ENCODE data around the gene MRPS22.

DNA sequence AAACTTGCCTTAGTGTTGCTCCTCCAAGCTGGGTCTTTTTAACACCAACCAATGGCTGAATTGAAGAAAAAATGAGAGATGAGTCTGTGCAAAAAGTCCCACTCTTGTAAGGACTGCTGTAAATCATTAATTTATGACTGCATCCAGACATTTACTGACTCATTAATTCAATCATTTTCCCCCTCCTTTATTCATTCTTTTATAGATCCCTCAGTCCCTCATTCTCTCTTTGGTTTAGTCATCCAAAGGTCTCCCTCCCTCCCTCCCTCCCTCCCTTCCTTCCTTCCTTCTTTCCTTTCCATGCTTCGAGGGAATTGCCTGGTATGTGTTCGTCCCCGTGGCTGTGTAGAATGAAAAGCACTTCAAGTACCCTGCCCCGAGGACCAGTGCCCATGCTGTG lies 35.3 kb upstream of the MRPS22 start:
- TF ChIP-seq, protein P1, sequence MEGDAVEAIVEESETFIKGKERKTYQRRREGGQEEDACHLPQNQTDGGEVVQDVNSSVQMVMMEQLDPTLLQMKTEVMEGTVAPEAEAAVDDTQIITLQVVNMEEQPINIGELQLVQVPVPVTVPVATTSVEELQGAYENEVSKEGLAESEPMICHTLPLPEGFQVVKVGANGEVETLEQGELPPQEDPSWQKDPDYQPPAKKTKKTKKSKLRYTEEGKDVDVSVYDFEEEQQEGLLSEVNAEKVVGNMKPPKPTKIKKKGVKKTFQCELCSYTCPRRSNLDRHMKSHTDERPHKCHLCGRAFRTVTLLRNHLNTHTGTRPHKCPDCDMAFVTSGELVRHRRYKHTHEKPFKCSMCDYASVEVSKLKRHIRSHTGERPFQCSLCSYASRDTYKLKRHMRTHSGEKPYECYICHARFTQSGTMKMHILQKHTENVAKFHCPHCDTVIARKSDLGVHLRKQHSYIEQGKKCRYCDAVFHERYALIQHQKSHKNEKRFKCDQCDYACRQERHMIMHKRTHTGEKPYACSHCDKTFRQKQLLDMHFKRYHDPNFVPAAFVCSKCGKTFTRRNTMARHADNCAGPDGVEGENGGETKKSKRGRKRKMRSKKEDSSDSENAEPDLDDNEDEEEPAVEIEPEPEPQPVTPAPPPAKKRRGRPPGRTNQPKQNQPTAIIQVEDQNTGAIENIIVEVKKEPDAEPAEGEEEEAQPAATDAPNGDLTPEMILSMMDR (IDR thresholded peaks at IDR 0.05): no peak
- TF ChIP-seq POLR2A (IDR thresholded peaks at IDR 0.05): no peak
